Measurements from ENCODE around the gene KRT76.

The KRT76 gene

GRCh38 chr12:52771088-52771487 lies 6.1 kb downstream of the KRT76 start:
- no peak overlapping the region for H3K4me3 ChIP-seq (ENCODE audit: low read depth, low read length)
- no peak for TF ChIP-seq CTCF (IDR thresholded peaks at IDR 0.05; ENCODE audit: borderline replicate concordance, insufficient read depth, low read depth, low read length)

GRCh38 chr12:52769946-52770345 lies 7.2 kb downstream of the KRT76 start:
- no peak overlapping the region for H3K4me3 ChIP-seq (ENCODE audit: low read depth, low read length)
- TF ChIP-seq CTCF (IDR thresholded peaks at IDR 0.05; ENCODE audit: borderline replicate concordance, insufficient read depth, low read depth, low read length) = no peak

DNA sequence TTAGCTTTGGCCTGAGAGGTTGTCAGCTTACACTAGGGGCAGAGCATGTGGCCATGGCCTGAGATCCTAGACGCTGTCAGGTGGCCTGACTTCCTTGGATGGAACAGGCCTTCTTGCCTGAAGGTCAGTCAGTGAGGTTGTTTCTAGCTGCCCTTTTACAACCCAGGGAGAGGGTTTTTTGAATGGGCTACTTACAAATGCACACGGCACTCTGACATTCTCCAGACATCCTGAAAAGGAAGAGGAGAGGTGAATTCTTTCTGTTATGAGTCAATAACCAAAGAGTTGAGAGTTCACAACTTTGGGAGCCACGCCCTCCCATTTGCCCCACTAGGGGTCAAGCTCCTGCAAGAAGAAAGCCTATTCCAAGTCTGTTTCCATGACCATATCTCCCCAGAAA lies 7.8 kb downstream of the KRT76 start:
- no peak overlapping the region for H3K4me3 ChIP-seq (ENCODE audit: low read depth, low read length)
- TF ChIP-seq CTCF (IDR thresholded peaks at IDR 0.05; ENCODE audit: borderline replicate concordance, insufficient read depth, low read depth, low read length) = no peak

DNA sequence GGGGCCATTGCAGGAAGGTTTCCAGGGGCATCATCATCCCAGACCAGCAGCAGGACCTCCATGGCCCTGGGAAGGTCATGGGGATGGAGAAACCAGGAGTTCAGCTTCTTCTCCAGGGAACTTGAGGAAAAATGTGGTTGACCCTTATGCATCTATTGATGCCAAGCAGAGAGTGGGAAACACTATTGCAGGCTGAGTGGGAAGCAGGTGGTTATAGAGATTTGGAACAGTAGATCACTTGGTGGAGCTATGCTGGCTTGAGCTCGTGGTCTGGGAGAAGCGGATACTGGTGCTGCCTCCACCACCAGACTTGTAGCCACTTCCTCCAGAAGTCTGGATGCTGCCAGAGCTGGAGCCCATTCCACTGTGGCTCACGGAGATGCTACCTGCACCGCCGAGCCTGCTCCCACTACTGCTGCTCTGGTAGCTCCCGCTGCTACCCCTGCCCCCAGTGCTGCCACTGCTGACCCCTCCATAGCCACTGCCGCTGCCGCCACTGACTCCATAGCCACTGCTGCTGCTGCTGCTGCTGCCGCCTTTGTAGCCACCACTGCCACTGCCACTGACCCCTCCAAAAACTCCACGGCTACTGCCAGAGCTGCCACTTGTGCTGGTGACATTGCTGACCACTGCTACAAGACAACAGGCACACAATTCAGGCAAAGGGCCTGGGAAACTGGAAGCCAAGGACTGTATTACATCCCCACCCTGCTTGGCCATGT lies 8.5 kb downstream of the KRT76 start:
- no peak overlapping the region for H3K4me3 ChIP-seq (ENCODE audit: low read depth, low read length)
- TF ChIP-seq CTCF (IDR thresholded peaks at IDR 0.05; ENCODE audit: borderline replicate concordance, insufficient read depth, low read depth, low read length) = no peak

- no peak overlapping the region for H3K4me3 ChIP-seq (ENCODE audit: low read depth, low read length)
- no peak for TF ChIP-seq CTCF (IDR thresholded peaks at IDR 0.05; ENCODE audit: borderline replicate concordance, insufficient read depth, low read depth, low read length)
Measured at GRCh38 chr12:52767427-52767826, 9.7 kb downstream of the KRT76 start.

DNA sequence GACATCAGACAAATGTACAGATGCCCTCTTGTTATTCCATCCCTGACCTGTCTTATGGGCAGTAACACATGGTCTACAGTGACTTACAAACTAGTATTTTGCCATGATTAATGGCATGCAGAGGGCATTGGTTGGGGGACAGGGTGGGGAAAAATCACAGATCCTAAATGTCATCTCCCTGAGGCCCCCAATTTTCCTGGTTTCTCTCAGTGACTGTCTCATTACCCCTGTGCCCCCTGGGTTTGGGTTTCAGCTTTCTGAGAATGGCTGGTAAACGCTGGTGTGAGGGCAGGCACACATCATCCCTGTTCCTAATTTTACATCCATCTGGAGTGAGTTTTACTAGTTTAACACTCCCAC lies 10.1 kb downstream of the KRT76 start:
- H3K4me3 ChIP-seq (ENCODE audit: low read depth, low read length) = no peak overlapping the region
- no peak for TF ChIP-seq CTCF (IDR thresholded peaks at IDR 0.05; ENCODE audit: borderline replicate concordance, insufficient read depth, low read depth, low read length)

DNA sequence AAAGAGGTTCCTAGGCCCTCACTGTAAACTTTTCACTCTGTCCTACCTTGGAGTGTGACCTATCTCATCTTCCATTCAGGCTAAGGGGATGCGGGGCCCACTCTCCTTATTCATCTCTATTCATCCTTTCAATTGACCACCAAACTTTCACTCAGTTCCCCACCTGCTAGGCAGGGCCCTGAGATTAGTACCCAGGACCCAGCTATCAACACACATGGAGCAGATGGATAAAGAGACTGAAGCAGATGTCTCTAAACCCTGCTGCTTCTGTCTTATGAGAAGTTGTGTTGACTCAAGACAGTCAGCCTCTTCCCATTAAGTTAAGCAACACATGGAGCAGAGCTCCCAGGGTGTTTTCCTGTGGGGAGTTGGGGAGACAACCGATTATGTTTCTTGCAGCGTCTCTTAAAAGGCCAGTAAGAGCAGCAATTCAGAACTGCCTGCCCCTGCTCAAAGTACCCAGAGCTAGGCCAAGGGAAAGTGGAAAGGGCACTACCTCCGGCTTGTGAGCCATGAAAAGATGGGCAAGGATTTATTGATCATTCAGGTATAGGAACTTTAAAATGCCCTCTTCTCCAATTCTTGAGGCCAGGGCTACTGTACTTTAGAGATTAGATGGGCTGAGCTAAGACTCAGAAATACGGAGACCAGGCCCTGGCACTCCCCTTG lies 10.7 kb downstream of the KRT76 start:
- no peak for TF ChIP-seq CTCF (IDR thresholded peaks at IDR 0.05; ENCODE audit: borderline replicate concordance, insufficient read depth, low read depth, low read length)
- no peak overlapping the region for H3K4me3 ChIP-seq (ENCODE audit: low read depth, low read length)
